ENCODE measurements around the gene PKIG.

DNA sequence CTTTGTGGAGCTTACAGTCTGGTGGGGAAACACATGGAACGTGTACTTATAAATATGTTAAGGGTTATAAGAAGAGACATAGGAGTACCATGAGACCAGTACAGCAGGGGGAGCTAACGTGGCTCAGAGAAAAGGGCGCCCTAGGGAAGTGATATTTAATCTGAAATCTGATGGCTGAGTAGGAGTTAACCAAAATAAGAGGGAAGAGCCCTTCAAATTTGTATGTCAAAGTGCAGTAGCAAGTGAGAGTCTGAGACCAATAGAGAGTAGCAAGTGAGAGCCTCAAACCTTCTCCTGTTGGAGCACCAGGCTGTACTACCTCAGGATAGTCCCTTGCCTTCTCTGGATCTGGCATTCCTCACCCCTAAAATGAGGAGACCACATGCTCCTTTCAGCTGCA lies 6.1 kb upstream of the PKIG start:
- TF ChIP-seq, protein P1, sequence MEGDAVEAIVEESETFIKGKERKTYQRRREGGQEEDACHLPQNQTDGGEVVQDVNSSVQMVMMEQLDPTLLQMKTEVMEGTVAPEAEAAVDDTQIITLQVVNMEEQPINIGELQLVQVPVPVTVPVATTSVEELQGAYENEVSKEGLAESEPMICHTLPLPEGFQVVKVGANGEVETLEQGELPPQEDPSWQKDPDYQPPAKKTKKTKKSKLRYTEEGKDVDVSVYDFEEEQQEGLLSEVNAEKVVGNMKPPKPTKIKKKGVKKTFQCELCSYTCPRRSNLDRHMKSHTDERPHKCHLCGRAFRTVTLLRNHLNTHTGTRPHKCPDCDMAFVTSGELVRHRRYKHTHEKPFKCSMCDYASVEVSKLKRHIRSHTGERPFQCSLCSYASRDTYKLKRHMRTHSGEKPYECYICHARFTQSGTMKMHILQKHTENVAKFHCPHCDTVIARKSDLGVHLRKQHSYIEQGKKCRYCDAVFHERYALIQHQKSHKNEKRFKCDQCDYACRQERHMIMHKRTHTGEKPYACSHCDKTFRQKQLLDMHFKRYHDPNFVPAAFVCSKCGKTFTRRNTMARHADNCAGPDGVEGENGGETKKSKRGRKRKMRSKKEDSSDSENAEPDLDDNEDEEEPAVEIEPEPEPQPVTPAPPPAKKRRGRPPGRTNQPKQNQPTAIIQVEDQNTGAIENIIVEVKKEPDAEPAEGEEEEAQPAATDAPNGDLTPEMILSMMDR (IDR thresholded peaks at IDR 0.05), result no peak
- no peak for TF ChIP-seq POLR2A (IDR thresholded peaks at IDR 0.05)
- TF ChIP-seq EP300 (IDR thresholded peaks at IDR 0.05), result no peak

Data from suprapubic skin (tissue), 3 donors.